HepG2 (cell line): ENCODE data around the gene ANTKMT. TPM values are rescaled to one million over a fixed set of nuclear protein-coding genes. Genes with fewer than 3 reads are reported as not detected.
A peak's percentile ranks its signal among the peaks of the same experiment; 100 is the strongest.

Experiments used
- ADNP ChIP-seq: sonication (generic); formaldehyde crosslinking; IDR thresholded peaks from 2 replicates; pipeline ENCODE4 v1.4.0; 2020; ENCODE audit warnings: missing genetic modification reagents
- CBX1 ChIP-seq: IDR thresholded peaks from one replicate; pipeline ENCODE4 v1.6.1; 2016; ENCODE audit warnings: antibody characterized with exemption, low read depth
- HNRNPK ChIP-seq: fragments of 200-400 bp; formaldehyde crosslinking; IDR thresholded peaks from 2 replicates; pipeline ENCODE4 v1.6.1; 2018; ENCODE audit warnings: low read length, low read depth, moderate library complexity, mild to moderate bottlenecking; ENCODE audit not compliant: poor library complexity, severe bottlenecking
- IRF9 ChIP-seq: sonication (generic); formaldehyde crosslinking; IDR thresholded peaks from 2 replicates; pipeline ENCODE4 v1.8.0; 2022; ENCODE audit warnings: missing genetic modification reagents, mild to moderate bottlenecking, borderline replicate concordance
- KDM2A ChIP-seq: sonication (generic); formaldehyde crosslinking; IDR thresholded peaks from 2 replicates; pipeline ENCODE4 v1.4.0; 2020; ENCODE audit warnings: low read depth, missing genetic modification reagents, borderline replicate concordance
- KDM4B ChIP-seq: sonication (generic); formaldehyde crosslinking; IDR thresholded peaks from 2 replicates; pipeline ENCODE4 v1.4.0; 2020; ENCODE audit warnings: missing genetic modification reagents
- MYC ChIP-seq: sonication (generic); formaldehyde crosslinking; IDR thresholded peaks from 2 replicates; pipeline ENCODE4 v1.9.0; 2021; ENCODE audit warnings: missing genetic modification reagents, borderline replicate concordance
- PRDM10 ChIP-seq: sonication (generic); formaldehyde crosslinking; IDR thresholded peaks from 2 replicates; pipeline ENCODE4 v1.4.0; 2020; ENCODE audit warnings: low read depth, missing genetic modification reagents
- THAP7 ChIP-seq: sonication (generic); formaldehyde crosslinking; IDR thresholded peaks from 2 replicates; pipeline ENCODE4 v1.8.1; 2023; ENCODE audit warnings: mild to moderate bottlenecking, missing genetic modification reagents
- TOE1 ChIP-seq: sonication (generic); formaldehyde crosslinking; IDR thresholded peaks from 2 replicates; pipeline ENCODE4 v1.4.0; 2020; ENCODE audit warnings: mild to moderate bottlenecking, missing genetic modification reagents
- YY1 ChIP-seq: IDR thresholded peaks from 2 replicates; pipeline ENCODE4 v1.6.1; 2011; ENCODE audit warnings: low read length, low read depth, moderate library complexity, mild to moderate bottlenecking; ENCODE audit not compliant: insufficient read depth, insufficient replicate concordance
- ZNF292 ChIP-seq: sonication (generic); formaldehyde crosslinking; IDR thresholded peaks from 2 replicates; pipeline ENCODE4 v1.8.1; 2022; ENCODE audit warnings: mild to moderate bottlenecking, low read depth, missing genetic modification reagents, borderline replicate concordance
- ZNF512B ChIP-seq: sonication (generic); formaldehyde crosslinking; IDR thresholded peaks from 2 replicates; pipeline ENCODE4 v1.5.1; 2020; ENCODE audit warnings: missing genetic modification reagents, mild to moderate bottlenecking, borderline replicate concordance
- ZNF691 ChIP-seq: sonication (generic); formaldehyde crosslinking; IDR thresholded peaks from 2 replicates; pipeline ENCODE4 v1.4.0; 2020; ENCODE audit warnings: missing genetic modification reagents, low read depth, mild to moderate bottlenecking, borderline replicate concordance
- ZSCAN25 ChIP-seq: sonication (generic); formaldehyde crosslinking; IDR thresholded peaks from 2 replicates; pipeline ENCODE4 v1.8.0; 2022; ENCODE audit warnings: mild to moderate bottlenecking, missing genetic modification reagents
- polyA plus RNA-seq, 8 experiments: library from polyadenylated mRNA; depleted of rRNA in 3 of 8; stranded (reverse) in 7 of 8; unstranded in 1 of 8; fragments of >200 nt; fragmentation: Illumina TruSeq in 4 of 8; extraction: Trizol in 4 of 8; gene quantifications; 2 replicates each; pipeline versions ENCODE4 v1.2.1 to v1.2.3, GENCODE V29; 2011 to 2016; ENCODE audit warnings: low read depth in 4 of 8, missing spikeins in 1 of 8, mixed read lengths in 1 of 8; ENCODE audit not compliant: insufficient read depth in 1 of 8
- total RNA-seq, 5 experiments: library from RNA; depleted of rRNA; stranded (reverse); fragments of >200 nt; fragmentation: Illumina TruSeq; extraction: Trizol; gene quantifications; 2 replicates each; pipeline ENCODE4 v1.2.3, GENCODE V29; 2016; ENCODE audit warnings: low read depth in 1 of 5

Gene ANTKMT
- total and polyA plus RNA-seq, 2 of the 13 experiments (the other 11 are each of a cell fraction or from before 2014, with no cell fraction given), result 7.5 to 47.8 TPM

- TF ChIP-seq KDM2A (CRISPR knock-in tag), result peak; percentile 94; the same call in 1 of the 2 replicates
- 0 out of 2 replicates have a peak, but pooled peaks have one; percentile 11 for TF ChIP-seq MYC (CRISPR knock-in tag)
- TF ChIP-seq ZNF292 (CRISPR knock-in tag), result no peak
- TF ChIP-seq HNRNPK, result no peak
- TF ChIP-seq PRDM10 (CRISPR knock-in tag), result no peak
- peak; percentile 27 for TF ChIP-seq CBX1
- peak; percentile 10; the same call in 1 of the 2 replicates for TF ChIP-seq ZSCAN25
- no peak for TF ChIP-seq ZNF512B
- no peak for TF ChIP-seq KDM4B
- 0 out of 2 replicates have a peak, but pooled peaks have one; percentile 13 for TF ChIP-seq ZNF691 (CRISPR knock-in tag)
- TF ChIP-seq THAP7 (CRISPR knock-in tag), result no peak
- peak; percentile 10 for TF ChIP-seq YY1
- TF ChIP-seq IRF9 (CRISPR knock-in tag), result no peak
- no peak for TF ChIP-seq TOE1 (CRISPR knock-in tag)
- 0 out of 2 replicates have a peak, but pooled peaks have one; percentile 46 for TF ChIP-seq ADNP (CRISPR knock-in tag)
These were observed 45.7 kb upstream of the ANTKMT start, which contains the start of gene RHBDL1 (continued) for GRCh38 chr16:674968-675883.
